ENCODE measurements around the gene CDSN.

DNA sequence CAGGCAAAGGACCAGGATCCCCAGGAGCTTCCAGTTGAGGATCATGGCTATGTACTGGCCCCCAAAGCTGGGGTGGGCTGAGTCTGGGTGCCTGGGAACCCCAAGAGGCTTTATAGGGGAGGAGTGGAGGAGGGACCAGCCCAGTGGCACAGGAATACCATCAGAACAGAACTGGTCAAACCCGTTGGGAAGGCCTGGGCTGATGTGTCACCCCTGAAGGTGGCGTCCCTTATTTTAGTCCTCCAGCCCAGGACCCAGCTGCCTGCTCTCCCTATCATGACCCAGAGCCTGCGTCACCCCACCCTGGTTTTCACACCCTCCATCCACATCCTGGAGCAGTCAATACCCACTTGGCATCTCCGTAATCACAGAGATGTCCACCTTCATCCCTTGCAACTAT is 18.7 kb upstream of the CDSN start, which contains the start of gene PSORS1C2:
- TF ChIP-seq POLR2AphosphoS5 (IDR thresholded peaks at IDR 0.05; ENCODE audit: low read depth, low read length) (no peak), TAF1 (IDR thresholded peaks at IDR 0.05; ENCODE audit: low read depth, low read length) (no peak), POLR2A (IDR thresholded peaks at IDR 0.05; ENCODE audit: low read depth, low read length) (no peak), SPI1 (IDR thresholded peaks at IDR 0.05; ENCODE audit: low read depth, low read length) (no peak), POU2F2 (IDR thresholded peaks at IDR 0.05; ENCODE audit: low read depth, low read length) (no peak)

Data from GM12891 (cell line).